ENCODE results near the gene CTTNBP2.

Gene CTTNBP2

GRCh38 chr7:117824592-117824991, 48.6 kb downstream of the CTTNBP2 start:
- DNase-seq: no peak

- no peak for DNase-seq
Measured at GRCh38 chr7:117819558-117819957, 53.7 kb downstream of the CTTNBP2 start.

- DNase-seq: no peak
Measured at GRCh38 chr7:117818232-117818631, 55.0 kb downstream of the CTTNBP2 start.

GRCh38 chr7:117816727-117817126, 56.5 kb downstream of the CTTNBP2 start:
- DNase-seq: no peak

GRCh38 chr7:117811696-117812095, 61.5 kb downstream of the CTTNBP2 start:
- no peak for DNase-seq

GRCh38 chr7:117810642-117811512, 62.4 kb downstream of the CTTNBP2 start:
- DNase-seq: peak; percentile 3

GRCh38 chr7:117809958-117810357, 63.3 kb downstream of the CTTNBP2 start:
- DNase-seq: no peak

- no peak for DNase-seq
Measured at GRCh38 chr7:117808910-117809705, 64.1 kb downstream of the CTTNBP2 start.

GRCh38 chr7:117808341-117808757, 64.9 kb downstream of the CTTNBP2 start:
- no peak for DNase-seq

GRCh38 chr7:117807676-117808075, 65.6 kb downstream of the CTTNBP2 start:
- no peak for DNase-seq

GRCh38 chr7:117806011-117806410, 67.2 kb downstream of the CTTNBP2 start:
- DNase-seq: no peak

- no peak for DNase-seq
Measured at GRCh38 chr7:117805241-117805640, 68.0 kb downstream of the CTTNBP2 start.

- DNase-seq: no peak
Measured at GRCh38 chr7:117803476-117803875, 69.8 kb downstream of the CTTNBP2 start.

- no peak for DNase-seq
Measured at GRCh38 chr7:117802660-117803059, 70.6 kb downstream of the CTTNBP2 start.

- no peak for DNase-seq
Measured at GRCh38 chr7:117800841-117801240, 72.4 kb downstream of the CTTNBP2 start.

GRCh38 chr7:117800406-117800805, 72.8 kb downstream of the CTTNBP2 start:
- no peak for DNase-seq

GRCh38 chr7:117796889-117797288, 76.4 kb downstream of the CTTNBP2 start:
- DNase-seq: no peak

GRCh38 chr7:117793976-117794375, 79.3 kb downstream of the CTTNBP2 start:
- DNase-seq: no peak

GRCh38 chr7:117793521-117793920, 79.7 kb downstream of the CTTNBP2 start:
- no peak for DNase-seq

- no peak for DNase-seq
Measured at GRCh38 chr7:117791877-117792780, 81.1 kb downstream of the CTTNBP2 start.

GRCh38 chr7:117790731-117791130, 82.5 kb downstream of the CTTNBP2 start:
- DNase-seq: no peak

- DNase-seq: no peak
Measured at GRCh38 chr7:117790251-117790650, 83.0 kb downstream of the CTTNBP2 start.

GRCh38 chr7:117785431-117785830, 87.8 kb downstream of the CTTNBP2 start:
- no peak for DNase-seq
